K562 (cell line): Measurements from ENCODE around the gene VPS13D. TPM values are rescaled to one million over a fixed set of nuclear protein-coding genes. Genes with fewer than 3 reads are reported as not detected.

Experiments used
- BRD9 ChIP-seq: fragments of 450-650 bp; IDR thresholded peaks from 2 replicates; pipeline ENCODE4 v1.6.1; 2018; ENCODE audit warnings: low read depth; ENCODE audit not compliant: partially characterized antibody
- CHCHD3 ChIP-seq: fragments of 250-450 bp; sonication (Bioruptor Pico); IDR thresholded peaks from 2 replicates; pipeline ENCODE4 v2.1.2; 2022; ENCODE audit warnings: mild to moderate bottlenecking
- ELF2 ChIP-seq: fragments of 250-450 bp; sonication (Bioruptor Pico); IDR thresholded peaks from 2 replicates; pipeline ENCODE4 v1.5.0; 2021; ENCODE audit warnings: mild to moderate bottlenecking
- FOXK1 ChIP-seq: sonication (generic); formaldehyde crosslinking; IDR thresholded peaks from 2 replicates; pipeline ENCODE4 v1.8.0; 2022; ENCODE audit warnings: missing genetic modification reagents, mild to moderate bottlenecking, borderline replicate concordance
- HDAC8 ChIP-seq: fragments of 450-650 bp; IDR thresholded peaks from 2 replicates; pipeline ENCODE4 v1.6.1; 2016; ENCODE audit warnings: mild to moderate bottlenecking, missing genetic modification characterization, moderate library complexity, missing compliant biosample characterization
- ILF3 ChIP-seq: fragments of 450-650 bp; IDR thresholded peaks from 2 replicates; pipeline ENCODE4 v1.6.1; 2018; ENCODE audit warnings: antibody characterized with exemption, mild to moderate bottlenecking, moderate library complexity, borderline replicate concordance
- NONO ChIP-seq, 2 experiments: fragments of 200-400 bp in 1 of 2; fragments of 450-650 bp in 1 of 2; formaldehyde crosslinking in 1 of 2; IDR thresholded peaks; 2 replicates each; pipeline ENCODE4 v1.6.1; 2017; ENCODE audit warnings: low read depth in 2 of 2, mild to moderate bottlenecking in 2 of 2, moderate library complexity in 2 of 2, low read length in 1 of 2
- PML ChIP-seq: IDR thresholded peaks from 2 replicates; pipeline ENCODE4 v1.6.1; 2012; ENCODE audit warnings: low read length, inconsistent platforms
- STAT5A ChIP-seq: IDR thresholded peaks from 2 replicates; pipeline ENCODE4 v1.6.1; 2012; ENCODE audit warnings: low read length, inconsistent platforms, borderline replicate concordance
- ZC3H11A ChIP-seq: IDR thresholded peaks from 2 replicates; pipeline ENCODE4 v1.6.1; 2012; ENCODE audit warnings: low read depth, low read length, improper control_type of control experiment
- ZKSCAN1 ChIP-seq: fragments of 150-350 bp; IDR thresholded peaks from 2 replicates; pipeline ENCODE4 v1.6.1; 2016; ENCODE audit warnings: low read depth, low read length
- ZNF239 ChIP-seq: fragments of 250-450 bp; sonication (Bioruptor Pico); IDR thresholded peaks from 2 replicates; pipeline ENCODE4 v1.4.0; 2020; ENCODE audit warnings: mild to moderate bottlenecking
- ZNF57 ChIP-seq: fragments of 450-650 bp; formaldehyde crosslinking; IDR thresholded peaks from 2 replicates; pipeline ENCODE4 v1.4.0; 2020; ENCODE audit warnings: mild to moderate bottlenecking, moderate library complexity
- ZNF778 ChIP-seq: fragments of 450-650 bp; formaldehyde crosslinking; IDR thresholded peaks from 2 replicates; pipeline ENCODE4 v1.4.0; 2020; ENCODE audit warnings: mild to moderate bottlenecking, moderate library complexity
- polyA plus RNA-seq, 8 experiments: library from polyadenylated mRNA; depleted of rRNA in 4 of 8; stranded (reverse) in 5 of 8; unstranded in 3 of 8; fragments of >200 nt; fragmentation: Nextera tagmentation in 2 of 8; fragmentation: Illumina TruSeq in 1 of 8; extraction: Ambion mirVana in 2 of 8; extraction: Trizol in 1 of 8; gene quantifications; 2 replicates each; pipeline versions ENCODE4 v1.2.1 to v1.2.3, GENCODE V29; 2011 to 2014; ENCODE audit warnings: inconsistent platforms in 1 of 8, missing spikeins in 1 of 8
- total RNA-seq, 7 experiments: library from RNA; depleted of rRNA in 6 of 7; stranded (reverse); fragments of >200 nt in 6 of 7; fragmentation: Illumina TruSeq in 2 of 7; extraction: Trizol in 2 of 7; gene quantifications; 2 replicates each; pipeline versions ENCODE4 v1.2.1 to v1.2.3, GENCODE V29; 2011 to 2021; ENCODE audit warnings: low replicate concordance in 1 of 7
- TF ChIP-seq, protein P1 (sequence below): fragments of 450-650 bp; formaldehyde crosslinking; IDR thresholded peaks from 2 replicates; pipeline ENCODE4 v1.4.0; 2022; ENCODE audit warnings: missing genetic modification characterization
- TF ChIP-seq, protein P2 (sequence below): fragments of 450-650 bp; formaldehyde crosslinking; IDR thresholded peaks from 2 replicates; pipeline ENCODE4 v1.4.0; 2020; ENCODE audit warnings: mild to moderate bottlenecking, moderate library complexity
- TF ChIP-seq, protein P3 (sequence below): fragments of 450-650 bp; IDR thresholded peaks from 2 replicates; pipeline ENCODE4 v1.6.1; 2017; ENCODE audit warnings: antibody characterized with exemption, mild to moderate bottlenecking
- TF ChIP-seq, protein P4 (sequence below): fragments of 250-450 bp; sonication (Bioruptor Pico); IDR thresholded peaks from 2 replicates; pipeline ENCODE4 v1.8.0; 2021; ENCODE audit warnings: mild to moderate bottlenecking, moderate library complexity

VPS13D gene
- total and polyA plus RNA-seq, 9 of the 15 experiments (the other 6 are each of a cell fraction or from before 2014, with no cell fraction given) = 6.1 to 51.5 (median 38.5) TPM

DNA sequence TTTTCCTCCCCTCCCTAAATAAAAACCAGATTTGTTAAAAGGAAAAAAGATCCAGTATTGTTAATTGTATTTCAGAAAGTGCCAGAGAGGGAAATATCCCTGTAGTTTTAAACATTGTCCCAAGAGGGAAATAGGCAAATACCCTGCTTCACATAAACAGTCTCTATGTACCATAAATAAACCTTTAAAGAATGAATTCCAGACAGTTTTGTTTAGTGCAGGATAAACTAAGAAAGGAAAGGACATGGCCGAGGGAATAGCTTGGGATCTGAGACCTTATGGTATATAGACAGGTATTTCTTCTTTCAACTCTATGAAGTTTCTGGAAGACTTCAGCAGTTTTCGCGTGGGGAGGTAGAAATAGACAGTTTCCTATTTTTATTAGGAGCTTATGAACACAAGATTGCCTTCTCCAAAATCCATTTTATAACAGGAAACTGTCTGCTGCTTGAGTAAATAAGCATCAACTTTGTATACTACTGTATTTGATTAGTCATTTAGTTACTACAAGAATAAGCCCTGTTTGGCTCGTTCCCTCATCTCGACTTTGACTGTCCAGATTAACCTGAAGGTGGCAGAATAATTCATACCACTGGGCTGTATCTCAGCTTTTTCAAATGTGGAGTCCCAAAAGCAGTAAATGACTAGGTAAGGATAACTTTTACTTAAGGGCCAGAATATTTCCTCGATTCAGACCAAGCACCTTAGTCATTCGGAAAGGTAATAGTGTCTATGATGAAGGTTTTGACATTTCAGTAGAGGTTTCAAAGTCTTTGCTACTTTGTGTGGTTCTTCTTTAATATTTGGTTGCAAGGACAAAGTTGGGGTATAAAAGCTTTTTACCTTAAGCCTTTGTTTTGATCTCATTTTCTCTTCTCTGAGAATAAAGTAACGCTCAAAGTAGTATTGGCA, 177.5 kb downstream of the VPS13D start (continued):
- TF ChIP-seq BRD9 = peak; percentile 81
- TF ChIP-seq, protein P1, sequence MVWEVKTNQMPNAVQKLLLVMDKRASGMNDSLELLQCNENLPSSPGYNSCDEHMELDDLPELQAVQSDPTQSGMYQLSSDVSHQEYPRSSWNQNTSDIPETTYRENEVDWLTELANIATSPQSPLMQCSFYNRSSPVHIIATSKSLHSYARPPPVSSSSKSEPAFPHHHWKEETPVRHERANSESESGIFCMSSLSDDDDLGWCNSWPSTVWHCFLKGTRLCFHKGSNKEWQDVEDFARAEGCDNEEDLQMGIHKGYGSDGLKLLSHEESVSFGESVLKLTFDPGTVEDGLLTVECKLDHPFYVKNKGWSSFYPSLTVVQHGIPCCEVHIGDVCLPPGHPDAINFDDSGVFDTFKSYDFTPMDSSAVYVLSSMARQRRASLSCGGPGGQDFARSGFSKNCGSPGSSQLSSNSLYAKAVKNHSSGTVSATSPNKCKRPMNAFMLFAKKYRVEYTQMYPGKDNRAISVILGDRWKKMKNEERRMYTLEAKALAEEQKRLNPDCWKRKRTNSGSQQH (CRISPR knock-in tag) = no peak
- TF ChIP-seq FOXK1 (CRISPR knock-in tag) = no peak
- no peak for TF ChIP-seq ZNF57 (CRISPR knock-in tag)
- no peak for TF ChIP-seq ZNF778
- no peak for TF ChIP-seq CHCHD3 (CRISPR knock-in tag)
- 0 out of 2 replicates have a peak, but pooled peaks have one; percentile 24 for TF ChIP-seq STAT5A
- TF ChIP-seq ZC3H11A = no peak
- TF ChIP-seq NONO (IDR thresholded peaks at IDR 0.05; ENCODE audit: low read depth in 2 of 2, low read length in 1 of 2) = 0 out of 4 replicates have a peak, but pooled peaks of 1 of the 2 experiments have one; percentile 8
- TF ChIP-seq ELF2 (CRISPR knock-in tag) = no peak
- no peak for TF ChIP-seq ZKSCAN1
- 0 out of 2 replicates have a peak, but pooled peaks have one; percentile 28 for TF ChIP-seq ZNF239 (CRISPR knock-in tag)
- TF ChIP-seq, protein P2, sequence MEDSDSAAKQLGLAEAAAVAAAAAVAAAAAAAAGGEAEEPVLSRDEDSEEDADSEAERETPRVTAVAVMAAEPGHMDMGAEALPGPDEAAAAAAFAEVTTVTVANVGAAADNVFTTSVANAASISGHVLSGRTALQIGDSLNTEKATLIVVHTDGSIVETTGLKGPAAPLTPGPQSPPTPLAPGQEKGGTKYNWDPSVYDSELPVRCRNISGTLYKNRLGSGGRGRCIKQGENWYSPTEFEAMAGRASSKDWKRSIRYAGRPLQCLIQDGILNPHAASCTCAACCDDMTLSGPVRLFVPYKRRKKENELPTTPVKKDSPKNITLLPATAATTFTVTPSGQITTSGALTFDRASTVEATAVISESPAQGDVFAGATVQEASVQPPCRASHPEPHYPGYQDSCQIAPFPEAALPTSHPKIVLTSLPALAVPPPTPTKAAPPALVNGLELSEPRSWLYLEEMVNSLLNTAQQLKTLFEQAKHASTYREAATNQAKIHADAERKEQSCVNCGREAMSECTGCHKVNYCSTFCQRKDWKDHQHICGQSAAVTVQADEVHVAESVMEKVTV (CRISPR knock-in tag) = peak; percentile 69
- TF ChIP-seq ILF3 = peak; percentile 34; the same call in 1 of the 2 replicates
- TF ChIP-seq, protein P3, sequence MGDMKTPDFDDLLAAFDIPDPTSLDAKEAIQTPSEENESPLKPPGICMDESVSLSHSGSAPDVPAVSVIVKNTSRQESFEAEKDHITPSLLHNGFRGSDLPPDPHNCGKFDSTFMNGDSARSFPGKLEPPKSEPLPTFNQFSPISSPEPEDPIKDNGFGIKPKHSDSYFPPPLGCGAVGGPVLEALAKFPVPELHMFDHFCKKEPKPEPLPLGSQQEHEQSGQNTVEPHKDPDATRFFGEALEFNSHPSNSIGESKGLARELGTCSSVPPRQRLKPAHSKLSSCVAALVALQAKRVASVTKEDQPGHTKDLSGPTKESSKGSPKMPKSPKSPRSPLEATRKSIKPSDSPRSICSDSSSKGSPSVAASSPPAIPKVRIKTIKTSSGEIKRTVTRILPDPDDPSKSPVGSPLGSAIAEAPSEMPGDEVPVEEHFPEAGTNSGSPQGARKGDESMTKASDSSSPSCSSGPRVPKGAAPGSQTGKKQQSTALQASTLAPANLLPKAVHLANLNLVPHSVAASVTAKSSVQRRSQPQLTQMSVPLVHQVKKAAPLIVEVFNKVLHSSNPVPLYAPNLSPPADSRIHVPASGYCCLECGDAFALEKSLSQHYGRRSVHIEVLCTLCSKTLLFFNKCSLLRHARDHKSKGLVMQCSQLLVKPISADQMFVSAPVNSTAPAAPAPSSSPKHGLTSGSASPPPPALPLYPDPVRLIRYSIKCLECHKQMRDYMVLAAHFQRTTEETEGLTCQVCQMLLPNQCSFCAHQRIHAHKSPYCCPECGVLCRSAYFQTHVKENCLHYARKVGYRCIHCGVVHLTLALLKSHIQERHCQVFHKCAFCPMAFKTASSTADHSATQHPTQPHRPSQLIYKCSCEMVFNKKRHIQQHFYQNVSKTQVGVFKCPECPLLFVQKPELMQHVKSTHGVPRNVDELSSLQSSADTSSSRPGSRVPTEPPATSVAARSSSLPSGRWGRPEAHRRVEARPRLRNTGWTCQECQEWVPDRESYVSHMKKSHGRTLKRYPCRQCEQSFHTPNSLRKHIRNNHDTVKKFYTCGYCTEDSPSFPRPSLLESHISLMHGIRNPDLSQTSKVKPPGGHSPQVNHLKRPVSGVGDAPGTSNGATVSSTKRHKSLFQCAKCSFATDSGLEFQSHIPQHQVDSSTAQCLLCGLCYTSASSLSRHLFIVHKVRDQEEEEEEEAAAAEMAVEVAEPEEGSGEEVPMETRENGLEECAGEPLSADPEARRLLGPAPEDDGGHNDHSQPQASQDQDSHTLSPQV = peak; percentile 94
- TF ChIP-seq, protein P4, sequence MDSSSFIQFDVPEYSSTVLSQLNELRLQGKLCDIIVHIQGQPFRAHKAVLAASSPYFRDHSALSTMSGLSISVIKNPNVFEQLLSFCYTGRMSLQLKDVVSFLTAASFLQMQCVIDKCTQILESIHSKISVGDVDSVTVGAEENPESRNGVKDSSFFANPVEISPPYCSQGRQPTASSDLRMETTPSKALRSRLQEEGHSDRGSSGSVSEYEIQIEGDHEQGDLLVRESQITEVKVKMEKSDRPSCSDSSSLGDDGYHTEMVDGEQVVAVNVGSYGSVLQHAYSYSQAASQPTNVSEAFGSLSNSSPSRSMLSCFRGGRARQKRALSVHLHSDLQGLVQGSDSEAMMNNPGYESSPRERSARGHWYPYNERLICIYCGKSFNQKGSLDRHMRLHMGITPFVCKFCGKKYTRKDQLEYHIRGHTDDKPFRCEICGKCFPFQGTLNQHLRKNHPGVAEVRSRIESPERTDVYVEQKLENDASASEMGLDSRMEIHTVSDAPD = no peak
- TF ChIP-seq PML = no peak
- no peak for TF ChIP-seq HDAC8
